Cardiac fibroblast (primary cell): ENCODE measurements around the gene DDX56.
A peak's percentile ranks its signal among the peaks of the same experiment; 100 is the strongest.

ENCODE experiments used
- DNase-seq, 2 donors: peaks; one replicate each; pipeline versions ENCODE4 v3.0.0 to v3.0.0-alpha.2; 2010; ENCODE audit warnings: low read depth in 2 of 2
- H3K4me3 ChIP-seq, 2 donors: replicated peaks in 1 of 2; 1 replicate in 1 of 2; 2 replicates in 1 of 2; pipeline ENCODE4 v1.5.1; 2011; ENCODE audit warnings: low read depth in 2 of 2, low read length in 2 of 2, mild to moderate bottlenecking in 2 of 2, moderate library complexity in 1 of 2
- CTCF ChIP-seq: IDR thresholded peaks from one replicate; pipeline ENCODE4 v1.5.1; 2011; ENCODE audit warnings: low read depth, mild to moderate bottlenecking, low read length, inconsistent platforms

DDX56 gene

DNA sequence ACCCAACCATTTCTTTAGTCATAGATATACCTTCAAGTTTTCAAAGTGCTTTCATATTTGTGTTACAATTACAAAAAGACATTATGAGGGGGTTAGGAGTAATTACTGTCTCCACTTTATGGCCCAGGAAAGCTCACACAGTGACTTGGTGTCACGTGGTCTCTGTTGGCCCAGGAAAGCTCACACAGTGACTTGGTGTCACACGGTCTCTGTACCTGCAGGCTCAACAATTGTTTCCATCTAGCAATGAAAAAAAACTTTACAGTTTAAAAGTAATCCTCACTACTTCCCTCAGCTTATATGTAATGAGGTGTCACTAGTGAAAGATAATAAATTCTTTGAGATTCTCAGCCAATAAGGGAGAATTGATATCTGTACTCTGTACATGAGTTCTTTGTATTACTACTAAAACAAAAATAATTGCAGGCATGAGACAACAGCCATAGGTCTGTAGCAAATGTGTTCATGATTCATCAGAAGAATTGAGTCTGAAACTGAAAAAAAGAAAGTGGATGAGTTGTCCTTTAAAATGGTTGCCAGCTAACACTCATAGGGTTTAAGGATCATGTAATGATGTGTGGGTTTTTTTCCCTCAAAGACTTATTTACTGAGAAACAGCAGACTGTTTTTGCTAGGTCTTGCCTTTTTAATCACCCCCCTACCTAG is 43.6 kb upstream of the DDX56 start:
- no peak overlapping the region for H3K4me3 ChIP-seq
- TF ChIP-seq CTCF: no peak
- DNase-seq: peak; percentile 36 to 78

DNA sequence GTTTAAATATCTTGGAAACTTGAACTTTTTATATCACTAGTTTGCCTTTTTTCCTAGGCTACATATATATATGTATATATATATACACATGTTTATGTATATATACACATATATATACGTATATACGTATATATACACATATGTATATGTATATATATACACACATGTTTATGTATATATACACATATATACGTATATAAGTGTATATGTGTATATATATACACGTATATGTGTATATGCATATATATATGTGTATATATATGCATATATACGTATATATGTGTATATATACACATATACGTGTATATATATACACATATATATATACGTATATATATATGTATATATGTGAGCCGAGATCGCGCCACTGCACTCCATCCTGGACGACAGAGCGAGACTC is 42.8 kb upstream of the DDX56 start:
- no peak overlapping the region for H3K4me3 ChIP-seq
- TF ChIP-seq CTCF: no peak
- no peak for DNase-seq

DNA sequence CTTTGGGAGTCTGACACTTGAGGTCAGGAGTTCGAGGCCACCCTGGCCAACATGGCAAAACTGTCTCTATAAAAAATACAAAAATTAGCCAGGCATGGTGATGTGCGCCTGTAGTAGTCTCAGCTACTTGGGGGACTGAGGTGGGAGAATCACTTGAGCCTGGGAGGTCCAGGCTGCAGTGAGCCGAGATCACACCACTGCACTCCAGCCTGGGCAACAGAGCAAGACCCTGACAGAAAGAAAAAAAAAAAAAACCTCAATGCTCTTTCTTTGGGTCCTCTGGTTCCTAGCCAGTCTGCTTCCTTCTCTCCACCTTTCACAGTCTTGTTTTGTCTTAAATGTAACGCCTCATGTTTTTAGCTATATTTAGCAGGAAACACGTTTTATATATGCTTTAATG is 42.1 kb upstream of the DDX56 start:
- H3K4me3 ChIP-seq: no peak overlapping the region
- no peak for TF ChIP-seq CTCF
- no peak for DNase-seq

- no peak overlapping the region for H3K4me3 ChIP-seq
- DNase-seq: peak in 1 of 2 donors; percentile 35
- no peak for TF ChIP-seq CTCF
Observed at GRCh38 chr7:44615149-44615611, 41.5 kb upstream of the DDX56 start.

- no peak overlapping the region for H3K4me3 ChIP-seq
- TF ChIP-seq CTCF: no peak
- no peak for DNase-seq
Observed at GRCh38 chr7:44609829-44610228, 36.1 kb upstream of the DDX56 start.

DNA sequence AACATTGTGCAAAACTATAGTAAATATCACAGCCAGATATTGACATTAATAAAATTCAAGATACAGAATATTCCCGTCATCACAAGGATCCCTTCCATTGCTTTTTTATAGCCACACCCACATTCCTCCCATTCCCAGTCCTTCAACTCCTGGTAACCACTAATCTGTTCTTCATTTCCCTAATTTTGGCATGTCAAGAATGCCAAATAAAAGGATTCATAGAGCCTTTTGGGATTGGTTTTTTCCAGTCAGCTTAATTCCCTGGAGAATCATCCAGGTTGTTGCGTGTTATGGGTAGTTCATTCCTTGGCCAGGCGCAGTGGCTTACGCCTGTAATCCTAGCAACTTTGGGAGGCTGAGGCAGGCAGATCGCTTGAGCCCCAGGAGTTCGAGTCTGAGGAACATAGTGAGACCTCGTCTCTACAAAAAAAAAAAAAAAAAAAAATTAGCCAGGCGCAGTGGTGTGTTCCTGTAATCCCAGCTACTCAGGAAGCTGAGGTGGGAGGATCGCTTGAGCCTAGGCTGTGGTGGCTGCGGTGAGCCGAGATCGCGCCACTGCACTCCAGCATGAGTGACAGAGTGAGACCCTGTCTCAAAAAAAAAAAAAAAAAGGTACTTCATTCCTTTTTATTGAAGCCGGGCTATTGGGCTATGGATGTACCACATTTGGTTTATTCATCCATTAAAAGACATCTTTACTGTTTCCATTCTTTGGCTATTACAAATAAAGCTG is 35.4 kb upstream of the DDX56 start:
- H3K4me3 ChIP-seq: no peak overlapping the region
- peak in 1 of 2 donors; percentile 56 for DNase-seq
- TF ChIP-seq CTCF: no peak
